HG03095 (cell line): ENCODE data around the gene ATP5ME.
"Not testable (repeated sequence)": the region's sequence is repeated elsewhere in the genome, so short reads cannot be mapped to it uniquely, and the experiment has no call there.

ENCODE experiments used
- ATAC-seq: cut with Tn5 transposase; IDR thresholded peaks from one replicate; pipeline ENCODE4 v1.9.1; 2021; ENCODE audit warnings: moderate library complexity; ENCODE audit not compliant: unreplicated experiment

ATP5ME gene

GRCh38 chr4:657338-657833, 16.7 kb downstream of the ATP5ME start:
- ATAC-seq: no peak

- ATAC-seq: no peak
Observed at GRCh38 chr4:656436-657337, 17.4 kb downstream of the ATP5ME start.

GRCh38 chr4:655464-656151, 18.5 kb downstream of the ATP5ME start:
- no peak for ATAC-seq

- no peak for ATAC-seq
Observed at GRCh38 chr4:654871-655463, 19.1 kb downstream of the ATP5ME start.

- ATAC-seq: no peak
Observed at GRCh38 chr4:654503-654845, 19.6 kb downstream of the ATP5ME start.

- no peak for ATAC-seq
Observed at GRCh38 chr4:653831-654502, 20.1 kb downstream of the ATP5ME start.

GRCh38 chr4:653080-653821, 20.8 kb downstream of the ATP5ME start:
- no peak for ATAC-seq

- no peak for ATAC-seq
Observed at GRCh38 chr4:651884-652642, 22.0 kb downstream of the ATP5ME start.

- ATAC-seq: no peak
Observed at GRCh38 chr4:650951-651883, 22.9 kb downstream of the ATP5ME start.

GRCh38 chr4:650461-650860, 23.6 kb downstream of the ATP5ME start:
- ATAC-seq: no peak

GRCh38 chr4:649751-650310, 24.2 kb downstream of the ATP5ME start:
- no peak for ATAC-seq

GRCh38 chr4:649293-649625, 24.8 kb downstream of the ATP5ME start:
- ATAC-seq: no peak

- ATAC-seq: no peak
Observed at GRCh38 chr4:648579-649292, 25.3 kb downstream of the ATP5ME start.

- no peak for ATAC-seq
Observed at GRCh38 chr4:647481-647880, 26.6 kb downstream of the ATP5ME start.

GRCh38 chr4:646460-646859, 27.6 kb downstream of the ATP5ME start:
- ATAC-seq: no peak

- ATAC-seq: not testable (repeated sequence)
Observed at GRCh38 chr4:642366-642765, 31.7 kb downstream of the ATP5ME start.

- ATAC-seq: no peak
Observed at GRCh38 chr4:637536-638280, 36.4 kb downstream of the ATP5ME start.
